NT2/D1 (cell line): ENCODE measurements around the gene B9D1.
"Not testable (repeated sequence)": the region's sequence is repeated elsewhere in the genome, so short reads cannot be mapped to it uniquely, and the experiment has no call there.

Experiments
- DNase-seq: peaks from one replicate; pipeline ENCODE4 v3.0.0-alpha.2; 2011; ENCODE audit warnings: low read depth, low spot score
- H3K27me3 ChIP-seq: 2 replicates; pipeline ENCODE4 v1.6.0; 2011; ENCODE audit warnings: mild to moderate bottlenecking; ENCODE audit not compliant: insufficient read length, insufficient read depth
- H3K36me3 ChIP-seq: 2 replicates; pipeline ENCODE4 v1.6.1; 2011; ENCODE audit warnings: mild to moderate bottlenecking, low read length, mixed read lengths; ENCODE audit not compliant: insufficient read depth, insufficient read length
- H3K4me1 ChIP-seq: 2 replicates; pipeline ENCODE4 v1.5.1; 2011; ENCODE audit not compliant: insufficient read depth, insufficient read length
- H3K4me3 ChIP-seq: 2 replicates; pipeline ENCODE4 v1.5.1; 2011; ENCODE audit warnings: low read depth; ENCODE audit not compliant: insufficient read length
- H3K9ac ChIP-seq: 2 replicates; pipeline ENCODE4 v1.6.0; 2011; ENCODE audit warnings: low read depth; ENCODE audit not compliant: insufficient read length
- H3K9me3 ChIP-seq: 2 replicates; pipeline ENCODE4 v1.5.1; 2011; ENCODE audit warnings: mild to moderate bottlenecking, low read length; ENCODE audit not compliant: insufficient read depth
- SUZ12 ChIP-seq: IDR thresholded peaks from 2 replicates; pipeline ENCODE4 v1.6.1; 2011; ENCODE audit not compliant: insufficient read length, insufficient read depth; ENCODE audit errors: extremely low read depth
- YY1 ChIP-seq: IDR thresholded peaks from 2 replicates; pipeline ENCODE4 v1.6.1; 2011; ENCODE audit not compliant: insufficient read length, insufficient read depth
- ZNF274 ChIP-seq: IDR thresholded peaks from 2 replicates; pipeline ENCODE4 v1.6.1; 2011; ENCODE audit warnings: mild to moderate bottlenecking, low read depth, low read length

B9D1 gene

GRCh38 chr17:19361326-19361725, 1.2 kb downstream of the B9D1 start:
- TF ChIP-seq SUZ12 = no peak
- no peak for TF ChIP-seq YY1
- no peak for TF ChIP-seq ZNF274
- DNase-seq = no peak
- Histone ChIP-seq H3K4me3 (peak overlapping the region; percentile 67), H3K36me3 (peaks cover 35% of the 10 kb centered on the region), H3K9me3 (no peaks in the 10 kb centered on the region), H3K27me3 (no peaks in the 10 kb centered on the region), H3K9ac (peak overlapping the region; percentile 28), H3K4me1 (peaks cover 8% of the 10 kb centered on the region)

- Histone ChIP-seq H3K9ac (no peak overlapping the region), H3K36me3 (peaks cover 35% of the 10 kb centered on the region), H3K4me3 (no peak overlapping the region), H3K4me1 (peaks cover 8% of the 10 kb centered on the region), H3K27me3 (no peaks in the 10 kb centered on the region), H3K9me3 (no peaks in the 10 kb centered on the region)
- TF ChIP-seq YY1 (no peak), SUZ12 (no peak), ZNF274 (no peak)
- DNase-seq = no peak
Measured at GRCh38 chr17:19360772-19361171, 1.8 kb downstream of the B9D1 start.

- no peaks in the 10 kb centered on the region for H3K9me3 ChIP-seq
- no peak for TF ChIP-seq ZNF274
- TF ChIP-seq SUZ12 = no peak
- TF ChIP-seq YY1 = no peak
- no peak overlapping the region for H3K4me3 ChIP-seq
- DNase-seq = no peak
- no peak overlapping the region for H3K9ac ChIP-seq
- H3K27me3 ChIP-seq = no peaks in the 10 kb centered on the region
- H3K4me1 ChIP-seq = peaks cover 2% of the 10 kb centered on the region
- peaks cover 35% of the 10 kb centered on the region for H3K36me3 ChIP-seq
Measured at GRCh38 chr17:19359856-19360255, 2.7 kb downstream of the B9D1 start.

GRCh38 chr17:19359151-19359550, 3.4 kb downstream of the B9D1 start:
- Histone ChIP-seq H3K9me3 (no peaks in the 10 kb centered on the region), H3K4me1 (peaks cover 2% of the 10 kb centered on the region), H3K27me3 (no peaks in the 10 kb centered on the region), H3K9ac (no peak overlapping the region), H3K36me3 (peaks cover 35% of the 10 kb centered on the region), H3K4me3 (no peak overlapping the region)
- no peak for DNase-seq
- TF ChIP-seq ZNF274 (no peak), SUZ12 (no peak), YY1 (no peak)

- no peak for TF ChIP-seq SUZ12
- no peak for TF ChIP-seq YY1
- no peak for TF ChIP-seq ZNF274
- no peak for DNase-seq
- peaks cover 2% of the 10 kb centered on the region for H3K4me1 ChIP-seq
- H3K27me3 ChIP-seq = no peaks in the 10 kb centered on the region
- no peak overlapping the region for H3K9ac ChIP-seq
- peaks cover 35% of the 10 kb centered on the region for H3K36me3 ChIP-seq
- no peaks in the 10 kb centered on the region for H3K9me3 ChIP-seq
- H3K4me3 ChIP-seq = no peak overlapping the region
Measured at GRCh38 chr17:19357761-19358160, 4.8 kb downstream of the B9D1 start.

GRCh38 chr17:19357351-19357750, 5.2 kb downstream of the B9D1 start:
- Histone ChIP-seq H3K9ac (no peak overlapping the region), H3K4me1 (peaks cover 2% of the 10 kb centered on the region), H3K27me3 (no peaks in the 10 kb centered on the region), H3K9me3 (no peaks in the 10 kb centered on the region), H3K36me3 (peaks cover 35% of the 10 kb centered on the region), H3K4me3 (no peak overlapping the region)
- DNase-seq = no peak
- TF ChIP-seq YY1 (no peak), SUZ12 (no peak), ZNF274 (no peak)

- no peak overlapping the region for H3K4me3 ChIP-seq
- H3K4me1 ChIP-seq = no peaks in the 10 kb centered on the region
- H3K36me3 ChIP-seq = peaks cover 30% of the 10 kb centered on the region
Measured at GRCh38 chr17:19354748-19355147, 7.8 kb downstream of the B9D1 start.

GRCh38 chr17:19353401-19353800, 9.1 kb downstream of the B9D1 start:
- H3K36me3 ChIP-seq = peaks cover 17% of the 10 kb centered on the region
- H3K27me3 ChIP-seq, DNase-seq, H3K4me3 ChIP-seq, H3K9ac ChIP-seq, H3K4me1 ChIP-seq, H3K9me3 ChIP-seq: not testable (repeated sequence)

More at GRCh38 chr17:19354748-19355147, 7.8 kb downstream of the B9D1 start:
- H3K27me3 ChIP-seq = no peaks in the 10 kb centered on the region
- no peaks in the 10 kb centered on the region for H3K9me3 ChIP-seq
- DNase-seq = no peak
- no peak overlapping the region for H3K9ac ChIP-seq
- TF ChIP-seq YY1 (no peak), ZNF274 (no peak), SUZ12 (no peak)
